ENCODE results near the gene PARD3B.

DNA sequence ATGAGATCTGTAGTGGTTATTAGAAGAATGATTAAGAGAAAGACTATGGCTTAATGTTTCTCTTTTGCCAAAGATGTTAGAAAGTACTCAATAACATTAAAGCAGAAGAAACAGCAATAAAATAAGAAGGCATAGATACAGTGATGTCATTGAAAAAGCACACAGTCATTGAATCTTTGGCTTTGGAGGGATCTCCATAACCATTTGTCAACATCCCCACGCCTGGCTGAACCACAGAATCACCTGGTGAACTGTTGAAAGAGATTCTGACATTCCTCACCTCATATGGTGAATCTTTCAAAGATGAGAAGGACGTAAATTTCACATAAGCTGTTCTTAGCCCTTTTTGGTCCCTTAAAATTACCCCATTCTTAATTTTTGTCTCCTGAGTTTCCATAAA lies 812.5 kb downstream of the PARD3B start:
- TF ChIP-seq POLR2A (IDR thresholded peaks at IDR 0.05; ENCODE audit: low read length), result no peak
- TF ChIP-seq GATA1 (IDR thresholded peaks at IDR 0.05; ENCODE audit: low read depth, low read length), result no peak

All from erythroblast (primary cell).